ENCODE data around the gene DLEC1.
A peak's percentile ranks its signal among the peaks of the same experiment; 100 is the strongest.

Gene DLEC1

GRCh38 chr3:38137615-38138348 lies 98.8 kb downstream of the DLEC1 start:
- Mint-ChIP-seq H3K36me3 (ENCODE audit: insufficient read depth) (peaks cover 36% of the 10 kb centered on the region), H3K4me3 (peak overlapping the region; percentile 92 to 97), H3K4me1 (ENCODE audit: low read depth in 2 of 2) (peaks cover 50 to 57% of the 10 kb centered on the region in 2 donors), H3K9me3 (no peaks in the 10 kb centered on the region), H3K27ac (peak overlapping the region; percentile 90 to 93), H3K27me3 (no peaks in the 10 kb centered on the region)
- DNase-seq (peak in 1 of 3 experiments; percentile 20), ATAC-seq (replicated peaks) (no peak)

DNA sequence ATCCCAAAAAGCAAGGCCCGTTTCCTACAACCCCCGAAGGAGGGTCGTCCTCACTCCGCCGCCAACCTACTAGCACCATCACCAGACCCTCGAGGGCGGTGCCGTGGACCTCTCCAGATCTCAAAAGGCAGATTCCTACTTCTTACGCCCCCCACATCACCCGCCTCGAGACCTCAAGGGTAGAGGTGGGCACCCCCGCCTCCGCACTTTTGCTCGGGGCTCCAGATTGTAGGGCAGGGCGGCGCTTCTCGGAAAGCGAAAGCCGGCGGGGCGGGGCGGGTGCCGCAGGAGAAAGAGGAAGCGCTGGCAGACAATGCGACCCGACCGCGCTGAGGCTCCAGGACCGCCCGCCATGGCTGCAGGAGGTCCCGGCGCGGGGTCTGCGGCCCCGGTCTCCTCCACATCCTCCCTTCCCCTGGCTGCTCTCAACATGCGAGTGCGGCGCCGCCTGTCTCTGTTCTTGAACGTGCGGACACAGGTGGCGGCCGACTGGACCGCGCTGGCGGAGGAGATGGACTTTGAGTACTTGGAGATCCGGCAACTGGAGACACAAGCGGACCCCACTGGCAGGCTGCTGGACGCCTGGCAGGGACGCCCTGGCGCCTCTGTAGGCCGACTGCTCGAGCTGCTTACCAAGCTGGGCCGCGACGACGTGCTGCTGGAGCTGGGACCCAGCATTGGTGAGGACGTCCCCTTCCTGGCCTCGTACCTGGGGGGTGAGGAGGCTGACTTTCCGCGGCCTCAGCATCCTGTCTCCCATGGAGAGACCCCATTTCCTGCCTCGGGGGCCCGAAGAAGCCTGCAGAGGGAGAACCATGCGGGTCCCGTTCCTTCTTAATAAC lies 99.6 kb downstream of the DLEC1 start, which contains the start of gene MYD88:
TSS of gene MYD88 (plus strand) at position 313 of the 842 bp plus-strand sequence. CDS start at position 353, 40 bp downstream.
- ATAC-seq (replicated peaks) (peak; percentile 60), DNase-seq (peak; percentile 80 to 86 (median 82))
- H3K4me3 Mint-ChIP-seq, result peak within 1 kb of the TSS; percentile 92 to 97
- H3K27me3 Mint-ChIP-seq, result no peaks in the 10 kb centered on the region
- peaks cover 46 to 54% of the 10 kb centered on the region in 2 donors for H3K4me1 Mint-ChIP-seq (ENCODE audit: low read depth in 2 of 2)
- H3K27ac Mint-ChIP-seq, result peak within 1 kb of the TSS; percentile 90 to 93
- H3K36me3 Mint-ChIP-seq (ENCODE audit: insufficient read depth), result peaks cover 39% of the 10 kb centered on the region
- H3K9me3 Mint-ChIP-seq, result no peaks in the 10 kb centered on the region

DNA sequence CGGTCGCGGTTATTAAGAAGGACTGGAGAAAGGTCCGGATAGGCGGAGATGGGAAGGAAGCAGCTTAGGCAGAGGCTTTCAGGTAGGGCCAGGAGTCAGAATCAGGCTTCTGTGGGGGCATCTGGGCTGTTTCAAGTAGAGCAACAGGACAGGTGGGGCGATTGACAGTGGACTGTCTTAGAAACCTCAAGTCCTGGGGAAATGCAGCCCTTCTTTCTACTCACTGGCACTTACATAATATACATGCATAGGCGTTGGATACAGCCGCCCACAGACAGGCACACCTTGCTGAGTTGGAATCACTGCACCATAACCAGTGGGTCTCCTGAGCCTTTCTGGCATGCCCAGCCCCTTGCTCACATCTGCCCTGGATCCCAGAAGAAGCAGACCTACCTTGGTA lies 100.2 kb downstream of the DLEC1 start:
- Mint-ChIP-seq H3K4me1 (ENCODE audit: low read depth in 2 of 2) (peaks cover 44 to 54% of the 10 kb centered on the region in 2 donors), H3K36me3 (ENCODE audit: insufficient read depth) (peaks cover 39% of the 10 kb centered on the region), H3K27me3 (no peaks in the 10 kb centered on the region), H3K27ac (peak overlapping the region; percentile 90 to 93), H3K9me3 (no peaks in the 10 kb centered on the region), H3K4me3 (peak overlapping the region; percentile 92 to 97)
- DNase-seq (no peak), ATAC-seq (replicated peaks) (no peak)

- H3K9me3 Mint-ChIP-seq, result no peaks in the 10 kb centered on the region
Measured at GRCh38 chr3:38139652-38140051, 100.6 kb downstream of the DLEC1 start.

DNA sequence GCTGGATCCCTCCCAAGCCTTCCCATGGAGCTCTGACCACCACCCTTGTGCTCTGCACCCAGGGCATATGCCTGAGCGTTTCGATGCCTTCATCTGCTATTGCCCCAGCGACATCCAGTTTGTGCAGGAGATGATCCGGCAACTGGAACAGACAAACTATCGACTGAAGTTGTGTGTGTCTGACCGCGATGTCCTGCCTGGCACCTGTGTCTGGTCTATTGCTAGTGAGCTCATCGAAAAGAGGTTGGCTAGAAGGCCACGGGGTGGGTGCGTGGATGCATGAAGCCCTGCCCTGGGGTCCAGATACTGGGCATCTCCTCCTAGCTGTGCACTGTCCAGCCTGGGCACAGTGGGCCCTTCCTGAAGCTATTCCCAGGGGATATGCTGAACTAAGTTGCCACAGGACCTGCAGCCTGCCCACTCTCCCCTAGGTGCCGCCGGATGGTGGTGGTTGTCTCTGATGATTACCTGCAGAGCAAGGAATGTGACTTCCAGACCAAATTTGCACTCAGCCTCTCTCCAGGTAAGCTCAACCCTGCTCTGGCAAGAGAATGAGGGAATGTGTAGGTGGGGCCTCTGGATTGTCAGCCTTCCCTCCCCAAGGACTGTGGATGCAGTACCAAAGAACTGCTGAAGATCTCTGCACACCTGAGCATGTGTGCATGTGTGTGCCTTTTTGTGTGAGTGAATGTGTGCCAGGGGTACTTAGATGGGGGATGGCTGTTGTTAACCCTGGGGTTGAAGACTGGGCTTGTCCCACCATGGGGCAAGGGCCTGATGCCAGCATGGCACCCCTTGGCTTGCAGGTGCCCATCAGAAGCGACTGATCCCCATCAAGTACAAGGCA lies 101.5 kb downstream of the DLEC1 start:
- Mint-ChIP-seq H3K4me3 (peak overlapping the region; percentile 92 to 97), H3K4me1 (ENCODE audit: low read depth in 2 of 2) (peaks cover 34 to 47% of the 10 kb centered on the region in 2 donors), H3K9me3 (no peaks in the 10 kb centered on the region), H3K36me3 (ENCODE audit: insufficient read depth) (peaks cover 39% of the 10 kb centered on the region), H3K27ac (peak overlapping the region; percentile 52 to 90), H3K27me3 (no peaks in the 10 kb centered on the region)
- no peak for ATAC-seq (replicated peaks)
- no peak for DNase-seq

More at GRCh38 chr3:38139652-38140051, 100.6 kb downstream of the DLEC1 start:
- ATAC-seq (replicated peaks) (no peak), DNase-seq (no peak)
- H3K36me3 Mint-ChIP-seq (ENCODE audit: insufficient read depth), result peaks cover 39% of the 10 kb centered on the region
- H3K27ac Mint-ChIP-seq, result peak overlapping the region; percentile 90 to 93
- peak overlapping the region; percentile 92 to 97 for H3K4me3 Mint-ChIP-seq
- H3K4me1 Mint-ChIP-seq (ENCODE audit: low read depth in 2 of 2), result peaks cover 41 to 52% of the 10 kb centered on the region in 2 donors
- no peaks in the 10 kb centered on the region for H3K27me3 Mint-ChIP-seq

DNA sequence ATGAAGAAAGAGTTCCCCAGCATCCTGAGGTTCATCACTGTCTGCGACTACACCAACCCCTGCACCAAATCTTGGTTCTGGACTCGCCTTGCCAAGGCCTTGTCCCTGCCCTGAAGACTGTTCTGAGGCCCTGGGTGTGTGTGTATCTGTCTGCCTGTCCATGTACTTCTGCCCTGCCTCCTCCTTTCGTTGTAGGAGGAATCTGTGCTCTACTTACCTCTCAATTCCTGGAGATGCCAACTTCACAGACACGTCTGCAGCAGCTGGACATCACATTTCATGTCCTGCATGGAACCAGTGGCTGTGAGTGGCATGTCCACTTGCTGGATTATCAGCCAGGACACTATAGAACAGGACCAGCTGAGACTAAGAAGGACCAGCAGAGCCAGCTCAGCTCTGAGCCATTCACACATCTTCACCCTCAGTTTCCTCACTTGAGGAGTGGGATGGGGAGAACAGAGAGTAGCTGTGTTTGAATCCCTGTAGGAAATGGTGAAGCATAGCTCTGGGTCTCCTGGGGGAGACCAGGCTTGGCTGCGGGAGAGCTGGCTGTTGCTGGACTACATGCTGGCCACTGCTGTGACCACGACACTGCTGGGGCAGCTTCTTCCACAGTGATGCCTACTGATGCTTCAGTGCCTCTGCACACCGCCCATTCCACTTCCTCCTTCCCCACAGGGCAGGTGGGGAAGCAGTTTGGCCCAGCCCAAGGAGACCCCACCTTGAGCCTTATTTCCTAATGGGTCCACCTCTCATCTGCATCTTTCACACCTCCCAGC lies 102.4 kb downstream of the DLEC1 start:
- Mint-ChIP-seq H3K27me3 (no peaks in the 10 kb centered on the region), H3K27ac (peak overlapping the region; percentile 73 to 90), H3K36me3 (ENCODE audit: insufficient read depth) (peaks cover 31% of the 10 kb centered on the region), H3K9me3 (peaks cover 0 to 5% of the 10 kb centered on the region in 2 donors), H3K4me1 (ENCODE audit: low read depth in 2 of 2) (peaks cover 26 to 39% of the 10 kb centered on the region in 2 donors), H3K4me3 (peak overlapping the region in 1 of 2 donors; percentile 92)
- ATAC-seq (replicated peaks) (no peak), DNase-seq (no peak)

GRCh38 chr3:38141952-38142273 lies 102.9 kb downstream of the DLEC1 start:
- H3K4me1 Mint-ChIP-seq (ENCODE audit: low read depth in 2 of 2), result peaks cover 25 to 38% of the 10 kb centered on the region in 2 donors
- peaks cover 29% of the 10 kb centered on the region for H3K36me3 Mint-ChIP-seq (ENCODE audit: insufficient read depth)
- ATAC-seq (replicated peaks), result no peak
- H3K4me3 Mint-ChIP-seq, result no peak overlapping the region
- peaks cover 0 to 10% of the 10 kb centered on the region in 2 donors for H3K9me3 Mint-ChIP-seq
- DNase-seq, result no peak
- H3K27me3 Mint-ChIP-seq, result no peaks in the 10 kb centered on the region
- peak overlapping the region; percentile 53 to 73 for H3K27ac Mint-ChIP-seq

DNA sequence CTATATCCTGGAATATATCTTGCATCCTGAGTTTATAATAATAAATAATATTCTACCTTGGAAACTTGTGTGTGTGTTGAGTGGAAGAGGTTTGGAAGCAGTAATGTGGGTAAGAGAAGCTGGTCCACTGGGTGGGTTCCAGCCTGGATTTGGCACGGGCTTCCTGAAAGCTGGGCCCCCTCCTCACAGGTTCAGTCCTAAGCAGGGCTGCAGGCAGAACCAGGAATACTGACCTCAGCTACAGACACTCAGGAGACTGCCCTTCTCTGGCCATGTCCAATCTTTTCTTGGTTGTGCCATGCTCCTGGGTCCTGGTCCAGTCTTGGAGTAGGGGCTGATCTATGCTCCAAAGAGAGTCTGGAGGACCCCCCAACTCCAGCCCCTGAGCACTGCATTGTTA lies 104.0 kb downstream of the DLEC1 start:
- no peak overlapping the region for H3K4me3 Mint-ChIP-seq
- ATAC-seq (replicated peaks), result no peak

DNA sequence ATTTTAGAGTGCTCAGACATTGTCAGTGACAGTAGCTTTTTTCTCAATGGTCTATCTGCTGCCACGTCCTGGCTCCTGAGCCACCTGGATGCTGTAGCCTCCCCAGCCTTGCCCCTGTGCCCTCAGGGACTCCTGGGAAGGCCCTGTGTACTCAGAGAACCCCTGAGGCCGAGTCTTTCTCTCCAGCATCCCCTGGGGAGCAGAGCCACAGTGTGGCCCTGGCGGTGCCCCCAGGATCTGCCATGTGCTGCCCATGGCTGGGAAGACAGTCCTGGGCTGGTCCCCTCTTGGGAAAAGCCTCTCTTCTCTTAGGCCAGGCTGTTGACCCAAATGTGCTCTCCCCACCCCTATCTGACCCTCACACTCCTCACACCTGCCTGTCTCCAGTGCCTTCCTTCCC lies 104.5 kb downstream of the DLEC1 start:
- H3K4me1 Mint-ChIP-seq (ENCODE audit: low read depth in 2 of 2), result peaks cover 13 to 24% of the 10 kb centered on the region in 2 donors

More for the DNA sequence above, 104.0 kb downstream of the DLEC1 start:
- Mint-ChIP-seq H3K4me1 (ENCODE audit: low read depth in 2 of 2) (peaks cover 18 to 29% of the 10 kb centered on the region in 2 donors), H3K9me3 (peaks cover 0 to 12% of the 10 kb centered on the region in 2 donors), H3K27me3 (no peaks in the 10 kb centered on the region), H3K27ac (no peak overlapping the region), H3K36me3 (ENCODE audit: insufficient read depth) (peaks cover 27% of the 10 kb centered on the region)
- DNase-seq, result no peak

GRCh38 chr3:38146504-38146903 lies 107.5 kb downstream of the DLEC1 start:
- peaks cover 15% of the 10 kb centered on the region for H3K36me3 Mint-ChIP-seq (ENCODE audit: insufficient read depth)
- no peak for ATAC-seq (replicated peaks)
- no peak overlapping the region for H3K4me3 Mint-ChIP-seq
- peaks cover 10% of the 10 kb centered on the region in 2 donors for H3K4me1 Mint-ChIP-seq (ENCODE audit: low read depth in 2 of 2)
- H3K27me3 Mint-ChIP-seq, result no peaks in the 10 kb centered on the region
- H3K9me3 Mint-ChIP-seq, result peaks cover 0 to 12% of the 10 kb centered on the region in 2 donors
- DNase-seq, result no peak
- peak overlapping the region in 1 of 2 donors; percentile 11 for H3K27ac Mint-ChIP-seq

More for the DNA sequence above, 104.5 kb downstream of the DLEC1 start:
- no peaks in the 10 kb centered on the region for H3K27me3 Mint-ChIP-seq
- DNase-seq, result no peak
- no peak overlapping the region for H3K27ac Mint-ChIP-seq
- H3K36me3 Mint-ChIP-seq (ENCODE audit: insufficient read depth), result peaks cover 26% of the 10 kb centered on the region
- no peak overlapping the region for H3K4me3 Mint-ChIP-seq
- peaks cover 0 to 12% of the 10 kb centered on the region in 2 donors for H3K9me3 Mint-ChIP-seq
- ATAC-seq (replicated peaks), result no peak

GRCh38 chr3:38147421-38147820 lies 108.4 kb downstream of the DLEC1 start:
- peaks cover 0 to 12% of the 10 kb centered on the region in 2 donors for H3K9me3 Mint-ChIP-seq
- DNase-seq (no peak), ATAC-seq (replicated peaks) (no peak)
- H3K4me1 Mint-ChIP-seq (ENCODE audit: low read depth in 2 of 2), result peaks cover 11 to 16% of the 10 kb centered on the region in 2 donors
- H3K27me3 Mint-ChIP-seq, result no peaks in the 10 kb centered on the region
- H3K27ac Mint-ChIP-seq, result no peak overlapping the region
- H3K4me3 Mint-ChIP-seq, result no peak overlapping the region
- H3K36me3 Mint-ChIP-seq (ENCODE audit: insufficient read depth), result peaks cover 8% of the 10 kb centered on the region

DNA sequence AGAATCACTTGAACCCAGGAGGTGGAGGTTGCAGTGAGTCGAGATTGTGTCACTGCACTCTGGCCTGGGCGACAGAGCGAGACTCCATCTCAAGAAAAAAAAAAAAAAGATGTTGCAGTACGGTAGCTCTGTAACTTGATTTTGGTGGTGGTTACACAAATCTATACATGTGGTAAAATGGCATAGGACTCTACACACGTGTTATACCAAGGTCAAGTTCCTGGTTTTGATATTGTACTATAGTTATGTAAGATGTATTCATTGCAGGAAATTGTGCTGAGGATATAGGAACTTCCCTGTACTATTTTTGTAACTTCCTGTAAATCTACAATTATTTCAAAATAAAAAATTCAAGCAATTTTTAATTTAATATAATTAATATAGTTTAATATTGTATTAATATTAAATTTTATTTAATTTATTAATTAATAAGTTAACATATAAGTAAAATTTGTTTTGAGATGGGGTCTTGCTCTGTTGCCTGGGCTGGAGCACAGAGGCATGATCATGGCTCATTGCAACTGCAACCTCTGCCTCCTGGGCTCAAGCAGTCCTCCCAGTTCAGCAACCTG lies 109.4 kb downstream of the DLEC1 start:
- Mint-ChIP-seq H3K9me3 (peaks cover 0 to 12% of the 10 kb centered on the region in 2 donors), H3K4me3 (no peak overlapping the region), H3K27me3 (no peaks in the 10 kb centered on the region), H3K36me3 (ENCODE audit: insufficient read depth) (peaks cover 4% of the 10 kb centered on the region), H3K27ac (no peak overlapping the region), H3K4me1 (ENCODE audit: low read depth in 2 of 2) (peaks cover 13 to 19% of the 10 kb centered on the region in 2 donors)
- no peak for DNase-seq
- ATAC-seq (replicated peaks), result no peak
